Small intestine (tissue), 7 donors: ENCODE results near the gene DOCK4. TPM values are rescaled to one million over a fixed set of nuclear protein-coding genes. Genes with fewer than 3 reads are reported as not detected.

Source experiments
- DNase-seq, 2 donors: peaks; one replicate each; pipeline versions ENCODE4 v3.0.0 to v3.0.0-alpha.2; 2013
- FAIRE-seq: peaks from 2 replicates; lab custom pipeline; 2012; peaks lifted over from hg19 to GRCh38; lab: Jason Lieb, UNC
- H3K27ac ChIP-seq, 3 donors: one replicate each; pipeline ENCODE4 v1.5.1; 2013; ENCODE audit warnings: low read length in 2 of 3, mild to moderate bottlenecking in 2 of 3, control low read depth in 1 of 3, inconsistent platforms in 1 of 3, low read depth in 1 of 3, moderate library complexity in 1 of 3
- H3K27me3 ChIP-seq, 3 donors: one replicate each; pipeline ENCODE4 v1.6.1; 2013; ENCODE audit warnings: low read length in 3 of 3, inconsistent platforms in 1 of 3; ENCODE audit not compliant: control insufficient read depth in 3 of 3, insufficient read depth in 3 of 3
- H3K36me3 ChIP-seq, 3 donors: one replicate each; pipeline ENCODE4 v1.6.1; 2013; ENCODE audit warnings: low read length in 3 of 3, inconsistent platforms in 1 of 3, low read depth in 1 of 3, mild to moderate bottlenecking in 1 of 3, moderate library complexity in 1 of 3; ENCODE audit not compliant: control insufficient read depth in 3 of 3, insufficient read depth in 2 of 3
- H3K4me1 ChIP-seq, 3 donors: one replicate each; pipeline ENCODE4 v1.6.1; 2013; ENCODE audit warnings: low read length in 2 of 3, inconsistent platforms in 1 of 3, low read depth in 1 of 3, mild to moderate bottlenecking in 1 of 3, moderate library complexity in 1 of 3; ENCODE audit not compliant: control insufficient read depth in 3 of 3, insufficient read depth in 2 of 3
- H3K4me3 ChIP-seq, 3 donors: one replicate each; pipeline ENCODE4 v1.5.1; 2013; ENCODE audit warnings: low read length in 3 of 3, control low read depth in 1 of 3, inconsistent platforms in 1 of 3, low read depth in 1 of 3, mild to moderate bottlenecking in 1 of 3, moderate library complexity in 1 of 3
- H3K9me3 ChIP-seq, 2 donors: one replicate each; pipeline ENCODE4 v1.6.1; 2013; ENCODE audit warnings: low read depth in 1 of 2, low read length in 1 of 2; ENCODE audit not compliant: control insufficient read depth in 2 of 2, insufficient read depth in 1 of 2
- WGBS, 3 donors: extraction: QIAGEN DNeasy Blood & Tissue Kit; methylation state at CpG; one replicate each; pipeline ENCODE4 v1.1.7; 2013; 5-methylcytosine and 5-hydroxymethylcytosine counted together
- polyA plus RNA-seq, 4 donors: library from polyadenylated mRNA; stranded (reverse) in 3 of 4; unstranded in 1 of 4; fragments of 200-250 nt in 3 of 4; fragments of 120-200 nt in 1 of 4; gene quantifications; one replicate each; pipeline versions ENCODE4 v1.2.1 to v1.2.3, GENCODE V29; 2013
- donor health status: healthy with polysubstance abuse.
- donor health status: control.
- donor health status: control.
- donor health status: Bipolar disorder and iron deficiency.
- donor health status: healthy.

The DOCK4 gene
- polyA plus RNA-seq, 4 donors, result 1.9 to 4.1 (median 3.8) TPM; not detected in 1

GRCh38 chr7:111933609-111934008 lies 272.6 kb downstream of the DOCK4 start:
- DNase-seq (peak in 1 of 2 donors; percentile 32), FAIRE-seq (no peak)

DNA sequence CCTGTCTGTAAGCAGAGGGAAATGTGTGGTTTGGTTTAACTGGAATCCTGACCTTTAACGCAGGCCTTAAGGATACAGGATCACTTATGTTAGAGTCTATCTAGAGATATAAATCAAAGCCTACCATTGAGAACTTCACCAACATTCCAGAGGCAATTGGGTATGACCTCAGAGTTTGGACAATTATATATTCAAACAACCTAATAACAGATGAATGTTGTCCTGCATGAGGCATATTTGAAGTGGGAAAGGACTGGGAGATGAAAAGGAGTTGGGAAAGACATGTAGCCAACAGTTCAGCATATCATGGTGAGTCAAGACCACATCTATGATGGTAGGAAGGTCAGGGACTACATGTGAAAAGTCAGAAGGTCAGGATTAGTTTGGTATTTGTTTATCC lies 274.2 kb downstream of the DOCK4 start:
- H3K36me3 ChIP-seq, result no peaks in the 10 kb centered on the region
- DNase-seq (no peak), FAIRE-seq (no peak)
- no peaks in the 10 kb centered on the region for H3K27me3 ChIP-seq
- H3K9me3 ChIP-seq, result no peaks in the 10 kb centered on the region
- 86 to 91% (median 89%) methylated on average over 1 of the region's 1 CpG for WGBS, 3 donors
- H3K27ac ChIP-seq, result no peak overlapping the region
- no peak overlapping the region for H3K4me3 ChIP-seq
- H3K4me1 ChIP-seq, result no peaks in the 10 kb centered on the region

More at GRCh38 chr7:111933609-111934008, 272.6 kb downstream of the DOCK4 start:
- Histone ChIP-seq H3K27me3 (no peaks in the 10 kb centered on the region), H3K4me1 (no peaks in the 10 kb centered on the region), H3K9me3 (no peaks in the 10 kb centered on the region), H3K4me3 (no peak overlapping the region), H3K27ac (no peak overlapping the region), H3K36me3 (no peaks in the 10 kb centered on the region)
- WGBS, 3 donors, result 83 to 93% (median 91%) methylated on average over 4 of the region's 4 CpGs

DNA sequence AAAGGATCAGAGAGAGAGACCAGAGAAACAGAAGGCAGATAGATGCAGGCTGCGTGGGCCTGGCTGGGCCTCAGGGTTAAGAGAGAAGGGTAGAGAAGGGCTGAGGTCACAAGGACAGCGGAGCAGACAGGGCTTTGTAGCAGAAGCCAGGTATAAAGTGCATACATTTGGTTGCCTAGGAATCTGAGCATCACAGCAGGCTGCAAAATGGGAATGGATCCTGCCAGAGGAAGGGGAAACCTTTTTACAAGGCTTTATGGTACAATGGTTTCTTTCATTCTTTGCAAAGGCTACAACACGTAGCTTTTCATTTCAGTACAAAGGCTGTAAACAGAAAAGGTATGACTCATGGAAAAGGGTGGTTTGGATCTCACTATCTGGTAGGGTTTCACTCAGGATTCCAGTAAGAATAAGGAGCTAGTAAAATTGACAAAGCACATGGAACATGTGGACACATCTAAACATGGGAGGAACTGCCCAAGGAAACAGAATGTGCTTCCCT lies 275.1 kb downstream of the DOCK4 start:
- H3K4me3 ChIP-seq, result no peak overlapping the region
- no peak overlapping the region for H3K27ac ChIP-seq
- no peaks in the 10 kb centered on the region for H3K36me3 ChIP-seq
- no peaks in the 10 kb centered on the region for H3K9me3 ChIP-seq
- peak in 1 of 2 donors; percentile 40 for DNase-seq
- no peaks in the 10 kb centered on the region for H3K27me3 ChIP-seq
- 38 to 63% (median 63%) methylated on average over 3 of the region's 3 CpGs for WGBS, 3 donors
- FAIRE-seq, result no peak
- no peaks in the 10 kb centered on the region for H3K4me1 ChIP-seq

GRCh38 chr7:111929264-111929663 lies 276.9 kb downstream of the DOCK4 start:
- H3K27ac ChIP-seq, result no peak overlapping the region
- DNase-seq (no peak), FAIRE-seq (no peak)
- no peak overlapping the region for H3K4me3 ChIP-seq
- no peaks in the 10 kb centered on the region for H3K36me3 ChIP-seq
- no peaks in the 10 kb centered on the region for H3K4me1 ChIP-seq
- no peaks in the 10 kb centered on the region for H3K27me3 ChIP-seq
- no peaks in the 10 kb centered on the region for H3K9me3 ChIP-seq

GRCh38 chr7:111927353-111928019 lies 278.7 kb downstream of the DOCK4 start:
- DNase-seq, result no peak
- Histone ChIP-seq H3K4me3 (no peak overlapping the region), H3K4me1 (no peaks in the 10 kb centered on the region), H3K36me3 (no peaks in the 10 kb centered on the region), H3K27me3 (no peaks in the 10 kb centered on the region), H3K9me3 (no peaks in the 10 kb centered on the region), H3K27ac (no peak overlapping the region)
- WGBS, 3 donors, result 85 to 93% (median 92%) methylated on average over 4 of the region's 4 CpGs
- FAIRE-seq, result no peak

GRCh38 chr7:111920329-111920728 lies 285.9 kb downstream of the DOCK4 start:
- DNase-seq (no peak), FAIRE-seq (no peak)
- no peaks in the 10 kb centered on the region for H3K36me3 ChIP-seq
- WGBS, 3 donors, result 11 to 55% (median 39%) methylated on average over 1 of the region's 1 CpG
- no peaks in the 10 kb centered on the region for H3K27me3 ChIP-seq
- no peak overlapping the region for H3K27ac ChIP-seq
- H3K4me3 ChIP-seq, result no peak overlapping the region
- no peaks in the 10 kb centered on the region for H3K9me3 ChIP-seq
- no peaks in the 10 kb centered on the region for H3K4me1 ChIP-seq

- H3K36me3 ChIP-seq, result no peaks in the 10 kb centered on the region
- WGBS, 3 donors, result 32 to 52% (median 50%) methylated on average over 5 of the region's 5 CpGs
- H3K27ac ChIP-seq, result no peak overlapping the region
- no peaks in the 10 kb centered on the region for H3K4me1 ChIP-seq
- no peaks in the 10 kb centered on the region for H3K9me3 ChIP-seq
- no peak overlapping the region for H3K4me3 ChIP-seq
- DNase-seq (no peak), FAIRE-seq (no peak)
- H3K27me3 ChIP-seq, result no peaks in the 10 kb centered on the region
Measured at GRCh38 chr7:111919631-111920179, 286.5 kb downstream of the DOCK4 start.

DNA sequence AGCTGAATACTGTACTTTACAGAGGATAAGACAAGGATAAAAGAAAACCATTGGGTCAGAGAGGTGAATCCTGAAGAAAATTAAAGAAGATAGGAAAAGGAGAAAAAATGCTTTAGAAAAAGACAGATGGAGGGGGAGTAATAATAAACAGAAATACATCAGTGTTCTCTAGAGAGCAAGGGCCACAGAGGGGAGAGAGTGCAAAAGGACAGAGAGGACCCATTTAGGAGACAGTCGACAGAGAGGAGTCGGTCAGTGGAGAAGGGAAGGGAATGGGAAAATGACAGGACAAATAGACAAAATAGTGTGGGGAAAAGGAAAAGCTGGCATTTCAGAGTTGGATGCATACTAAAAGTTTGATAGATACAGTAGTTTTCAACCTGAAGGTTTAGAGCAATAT lies 287.0 kb downstream of the DOCK4 start:
- Histone ChIP-seq H3K27ac (no peak overlapping the region), H3K9me3 (no peaks in the 10 kb centered on the region), H3K36me3 (no peaks in the 10 kb centered on the region), H3K4me1 (no peaks in the 10 kb centered on the region), H3K27me3 (no peaks in the 10 kb centered on the region), H3K4me3 (no peak overlapping the region)
- FAIRE-seq, result no peak
- 89 to 96% (median 90%) methylated on average over 2 of the region's 2 CpGs for WGBS, 3 donors
- DNase-seq, result no peak
